ENCODE measurements around the gene HDGFL2. TPM values are rescaled to one million over a fixed set of nuclear protein-coding genes. Genes with fewer than 3 reads are reported as not detected.

The HDGFL2 gene
- total and polyA plus RNA-seq, 2 of the 8 experiments (the other 6 are each of a cell fraction or from before 2014, with no cell fraction given) = 31.1 to 106 TPM

GRCh38 chr19:4495471-4495870, 23.4 kb downstream of the HDGFL2 start:
- DNase-seq (ENCODE audit: low read depth in 1 of 2, low spot score in 2 of 2) (peak in 1 of 2 experiments; percentile 56), FAIRE-seq (no peak)
- no peak overlapping the region for H3K9ac ChIP-seq (replicated peaks in 1 of 4; ENCODE audit: extremely low read depth in 1 of 4, low read depth in 3 of 4, low read length in 3 of 4)
- 0 out of 4 replicates have a peak, but pooled peaks cover 0 to 3% of the 10 kb centered on the region in 2 experiments for H3K79me2 ChIP-seq (ENCODE audit: control insufficient read depth in 1 of 2, insufficient read depth in 2 of 2, low read length in 2 of 2)
- H4K91ac ChIP-seq (replicated peaks; ENCODE audit: insufficient read length, low read length) = no peak overlapping the region
- WGBS, 2 experiments (ENCODE audit: extremely low coverage in 1 of 2, insufficient coverage in 1 of 2, insufficient read length in 1 of 2, insufficient replicate concordance in 2 of 2, low coverage in 1 of 2, low lambda C conversion rate in 2 of 2, missing lambda C conversion rate in 1 of 2) = 93% methylated on average over 9 of the region's 12 CpGs; no CpG with 5 or more reads in 1 of the 2 experiments
- H2BK20ac ChIP-seq (ENCODE audit: low read length) = no peak overlapping the region
- no peak overlapping the region for H2AFZ ChIP-seq (ENCODE audit: low read length)
- no peak overlapping the region for H2BK120ac ChIP-seq (replicated peaks; ENCODE audit: low read depth, low read length)
- peaks cover 5 to 17% of the 10 kb centered on the region in 2 experiments for H4K20me1 ChIP-seq (replicated peaks in 1 of 2; ENCODE audit: control insufficient read depth in 1 of 2, insufficient read depth in 2 of 2, low read length in 2 of 2)
- peaks cover 6% of the 10 kb centered on the region for H3K79me1 ChIP-seq (ENCODE audit: low read depth, low read length)
- H3K14ac ChIP-seq (ENCODE audit: insufficient read length) = no peak overlapping the region
- H3K18ac ChIP-seq (ENCODE audit: extremely low read depth, low read length) = no peak overlapping the region
- H3K23me2 ChIP-seq (ENCODE audit: low read depth, low read length) = peaks cover 10% of the 10 kb centered on the region; the same call in 1 of the 2 replicates
- H2AK5ac ChIP-seq (ENCODE audit: low read depth, low read length) = no peak overlapping the region
- H3K4ac ChIP-seq (replicated peaks; ENCODE audit: insufficient read length, low read depth, low read length) = no peak overlapping the region
- no peaks in the 10 kb centered on the region for H3K9me3 ChIP-seq (ENCODE audit: insufficient read depth in 2 of 2, low read depth in 1 of 2, low read length in 1 of 2)
- H2BK12ac ChIP-seq (ENCODE audit: low read depth, low read length) = no peak overlapping the region
- CTCF ChIA-PET (ENCODE audit: partially characterized antibody) = interaction anchor here (0.7 to 2.7 kb wide), 2 partner anchors 9 to 29 kb away, joined by 4 to 13 read pairs; no protein-coding TSS in a partner anchor
- H4K5ac ChIP-seq (ENCODE audit: insufficient read length, low read depth, low read length) = no peak overlapping the region
- H3K27me3 ChIP-seq (replicated peaks in 1 of 4; ENCODE audit: control insufficient read depth in 3 of 4, extremely low read depth in 1 of 4, insufficient read depth in 3 of 4, low read length in 3 of 4) = no peaks in the 10 kb centered on the region; a peak in 1 of 7 replicates
- H3K56ac ChIP-seq (replicated peaks; ENCODE audit: insufficient read length, low read depth, low read length) = no peak overlapping the region
- H2BK5ac ChIP-seq (ENCODE audit: low read depth, low read length) = no peak overlapping the region
- no peak overlapping the region for H4K8ac ChIP-seq (ENCODE audit: extremely low read depth, insufficient read depth, low read length)
- H3K23ac ChIP-seq (ENCODE audit: insufficient read length) = no peak overlapping the region
- H3K36me3 ChIP-seq (ENCODE audit: control insufficient read depth in 2 of 4, insufficient read depth in 4 of 4, low read length in 3 of 4) = peaks cover 12 to 69% (median 53%) of the 10 kb centered on the region in 4 experiments
- H3K4me2 ChIP-seq (ENCODE audit: insufficient read depth in 1 of 2, low read depth in 2 of 2, low read length in 2 of 2) = no peak overlapping the region
- POLR2A ChIA-PET (ENCODE audit: partially characterized antibody) = interaction anchor here (1.4 to 3.8 kb wide), 3 partner anchors 9 to 21 kb away, joined by 4 to 19 read pairs (median 8); no protein-coding TSS in a partner anchor
- H3K27ac ChIP-seq (ENCODE audit: low read depth, low read length) = no peak overlapping the region
- H3K4me1 ChIP-seq (replicated peaks in 1 of 4; ENCODE audit: control insufficient read depth in 3 of 4, insufficient read depth in 4 of 4, low read length in 3 of 4) = no peaks in the 10 kb centered on the region
- H3K4me3 ChIP-seq (ENCODE audit: extremely low read depth in 1 of 4, insufficient read depth in 2 of 4, low read depth in 3 of 4, low read length in 4 of 4) = no peak overlapping the region
- no peak overlapping the region for H2BK15ac ChIP-seq (ENCODE audit: low read length)
- TF ChIP-seq RFX5 (IDR thresholded peaks at IDR 0.05; ENCODE audit: borderline replicate concordance, low read depth, low read length) (no peak), POLR2AphosphoS5 (IDR thresholded peaks at IDR 0.05; ENCODE audit: low read depth, low read length) (no peak), FOSL1 (IDR thresholded peaks at IDR 0.05; ENCODE audit: insufficient read depth, low read depth, low read length) (no peak), SRF (IDR thresholded peaks at IDR 0.05; ENCODE audit: low read depth, low read length) (no peak), PHF8 (conservative IDR thresholded peaks at IDR 0.05; ENCODE audit: low read depth, low read length) (no peak), TCF12 (IDR thresholded peaks at IDR 0.05; ENCODE audit: low read depth, low read length) (no peak), POLR2A (IDR thresholded peaks at IDR 0.05; ENCODE audit: control extremely low read depth in 1 of 2, low read depth in 2 of 2, low read length in 2 of 2) (no peak), KDM1A (IDR thresholded peaks at IDR 0.05; ENCODE audit: borderline replicate concordance, low read length) (peak; percentile 25; the same call in 1 of the 2 replicates), EP300 (IDR thresholded peaks at IDR 0.05; ENCODE audit: borderline replicate concordance in 1 of 2, low read depth in 2 of 2, low read length in 2 of 2) (no peak), RAD21 (IDR thresholded peaks at IDR 0.05 in 1 of 2, conservative IDR thresholded peaks at IDR 0.05 in 1 of 2; ENCODE audit: low read depth in 2 of 2, low read length in 2 of 2) (peak; percentile 5 to 20; a peak in 1 of 4 replicates), CTCF (IDR thresholded peaks at IDR 0.05; ENCODE audit: control extremely low read depth in 1 of 3, insufficient read depth in 1 of 3, low read depth in 1 of 3, low read length in 3 of 3) (peak; percentile 38 to 51 (median 46))
